ENCODE data around the gene PFDN4. TPM values are rescaled to one million over a fixed set of nuclear protein-coding genes. Genes with fewer than 3 reads are reported as not detected.

Gene PFDN4
- total RNA-seq, 1 donor from 2014 or later: 26.8 TPM

DNA sequence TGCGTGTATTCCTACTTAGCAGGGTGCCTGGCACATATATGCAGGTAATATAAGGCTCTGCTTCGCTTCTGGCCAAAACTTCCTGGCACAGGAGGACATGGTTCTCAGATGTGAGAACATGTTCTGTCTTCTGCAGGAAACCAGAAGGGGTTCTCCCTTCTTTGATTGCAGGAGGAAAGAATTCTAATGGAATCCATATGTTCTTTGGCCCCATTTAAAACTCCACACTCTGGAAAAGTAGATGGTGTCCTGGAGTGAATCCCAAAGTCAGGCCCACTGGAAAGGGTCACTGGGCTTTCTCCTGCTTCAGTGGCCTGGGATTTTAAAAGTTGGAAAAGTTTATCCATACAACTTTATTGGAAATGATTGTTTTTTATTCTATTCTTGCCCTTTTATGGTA is 17.7 kb upstream of the PFDN4 start:
- peaks cover under 1% of the 10 kb centered on the region for H3K4me1 Mint-ChIP-seq (ENCODE audit: low read depth)
- TF ChIP-seq, protein P1, sequence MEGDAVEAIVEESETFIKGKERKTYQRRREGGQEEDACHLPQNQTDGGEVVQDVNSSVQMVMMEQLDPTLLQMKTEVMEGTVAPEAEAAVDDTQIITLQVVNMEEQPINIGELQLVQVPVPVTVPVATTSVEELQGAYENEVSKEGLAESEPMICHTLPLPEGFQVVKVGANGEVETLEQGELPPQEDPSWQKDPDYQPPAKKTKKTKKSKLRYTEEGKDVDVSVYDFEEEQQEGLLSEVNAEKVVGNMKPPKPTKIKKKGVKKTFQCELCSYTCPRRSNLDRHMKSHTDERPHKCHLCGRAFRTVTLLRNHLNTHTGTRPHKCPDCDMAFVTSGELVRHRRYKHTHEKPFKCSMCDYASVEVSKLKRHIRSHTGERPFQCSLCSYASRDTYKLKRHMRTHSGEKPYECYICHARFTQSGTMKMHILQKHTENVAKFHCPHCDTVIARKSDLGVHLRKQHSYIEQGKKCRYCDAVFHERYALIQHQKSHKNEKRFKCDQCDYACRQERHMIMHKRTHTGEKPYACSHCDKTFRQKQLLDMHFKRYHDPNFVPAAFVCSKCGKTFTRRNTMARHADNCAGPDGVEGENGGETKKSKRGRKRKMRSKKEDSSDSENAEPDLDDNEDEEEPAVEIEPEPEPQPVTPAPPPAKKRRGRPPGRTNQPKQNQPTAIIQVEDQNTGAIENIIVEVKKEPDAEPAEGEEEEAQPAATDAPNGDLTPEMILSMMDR (IDR thresholded peaks at IDR 0.05; ENCODE audit: unreplicated experiment): no peak
- no peak overlapping the region for H3K4me3 Mint-ChIP-seq (ENCODE audit: low read depth)
- H3K36me3 Mint-ChIP-seq (ENCODE audit: insufficient read depth): no peaks in the 10 kb centered on the region
- DNase-seq (ENCODE audit: low spot score, unreplicated experiment): no peak
- no peak overlapping the region for H3K27ac Mint-ChIP-seq
- H3K27me3 Mint-ChIP-seq: peaks cover 10% of the 10 kb centered on the region
- H3K9me3 Mint-ChIP-seq (ENCODE audit: low read depth): no peaks in the 10 kb centered on the region

DNA sequence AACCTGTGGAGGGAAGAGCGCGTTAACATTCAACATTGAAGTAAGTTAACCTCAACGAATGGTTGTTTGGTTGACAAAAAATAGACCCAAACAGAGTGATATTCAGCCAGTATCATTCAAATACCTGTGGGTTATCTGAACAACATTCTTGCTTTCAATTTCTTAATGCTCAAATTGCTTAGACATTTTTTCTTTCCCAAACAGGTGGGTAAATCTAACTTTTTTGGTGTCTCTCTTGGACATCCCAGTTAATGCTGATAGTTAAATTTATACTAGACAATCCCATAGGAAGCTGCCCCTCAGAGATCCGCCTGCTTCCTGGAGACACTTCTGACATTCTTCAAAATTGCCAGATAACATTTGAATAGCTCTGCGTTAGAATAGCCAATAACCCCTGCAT is 14.1 kb upstream of the PFDN4 start:
- H3K27ac Mint-ChIP-seq: no peak overlapping the region
- no peak for DNase-seq (ENCODE audit: low spot score, unreplicated experiment)
- TF ChIP-seq, protein P1 (IDR thresholded peaks at IDR 0.05; ENCODE audit: unreplicated experiment): no peak
- no peaks in the 10 kb centered on the region for H3K36me3 Mint-ChIP-seq (ENCODE audit: insufficient read depth)
- no peak overlapping the region for H3K4me3 Mint-ChIP-seq (ENCODE audit: low read depth)
- H3K9me3 Mint-ChIP-seq (ENCODE audit: low read depth): no peaks in the 10 kb centered on the region
- H3K4me1 Mint-ChIP-seq (ENCODE audit: low read depth): no peaks in the 10 kb centered on the region
- H3K27me3 Mint-ChIP-seq: peaks cover 6% of the 10 kb centered on the region

DNA sequence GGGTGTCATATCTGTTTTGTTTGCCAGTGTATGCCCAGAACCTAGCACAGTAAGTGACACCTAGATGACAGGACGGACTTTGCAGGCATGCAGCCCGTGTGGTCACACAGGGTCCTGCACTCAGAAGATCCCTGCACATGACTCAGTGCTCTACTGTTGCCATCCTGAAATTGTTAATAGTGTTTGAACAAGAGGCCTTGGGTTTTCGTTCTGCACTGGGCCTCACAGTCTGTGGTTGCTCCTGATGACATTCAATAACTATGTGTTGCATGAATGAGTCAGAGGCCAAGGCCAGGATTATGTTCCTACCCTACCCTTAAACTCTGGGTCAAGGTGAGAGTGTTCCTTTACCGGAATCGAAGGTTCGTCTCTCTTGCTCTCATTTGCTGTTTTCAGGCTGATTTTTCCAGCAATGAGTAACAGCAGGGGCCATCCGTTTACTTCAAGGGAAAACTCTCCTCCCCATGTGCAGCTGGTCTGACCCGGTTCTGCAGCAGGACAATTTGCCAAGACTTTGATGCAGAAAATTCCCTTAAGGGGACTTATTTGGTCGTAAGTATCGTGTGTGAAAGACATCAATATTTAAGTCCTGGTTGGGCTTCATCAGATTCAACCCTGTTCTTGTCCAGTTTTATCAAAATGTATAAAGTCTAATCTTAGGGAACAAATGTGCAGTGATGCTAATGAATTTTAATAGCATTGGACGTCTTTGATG is 13.0 kb upstream of the PFDN4 start:
- DNase-seq (ENCODE audit: low spot score, unreplicated experiment): no peak
- Mint-ChIP-seq H3K27me3 (peaks cover 2% of the 10 kb centered on the region), H3K36me3 (ENCODE audit: insufficient read depth) (no peaks in the 10 kb centered on the region), H3K27ac (no peak overlapping the region), H3K9me3 (ENCODE audit: low read depth) (no peaks in the 10 kb centered on the region), H3K4me1 (ENCODE audit: low read depth) (no peaks in the 10 kb centered on the region), H3K4me3 (ENCODE audit: low read depth) (no peak overlapping the region)
- TF ChIP-seq, protein P1 (IDR thresholded peaks at IDR 0.05; ENCODE audit: unreplicated experiment): peak; percentile 32

DNA sequence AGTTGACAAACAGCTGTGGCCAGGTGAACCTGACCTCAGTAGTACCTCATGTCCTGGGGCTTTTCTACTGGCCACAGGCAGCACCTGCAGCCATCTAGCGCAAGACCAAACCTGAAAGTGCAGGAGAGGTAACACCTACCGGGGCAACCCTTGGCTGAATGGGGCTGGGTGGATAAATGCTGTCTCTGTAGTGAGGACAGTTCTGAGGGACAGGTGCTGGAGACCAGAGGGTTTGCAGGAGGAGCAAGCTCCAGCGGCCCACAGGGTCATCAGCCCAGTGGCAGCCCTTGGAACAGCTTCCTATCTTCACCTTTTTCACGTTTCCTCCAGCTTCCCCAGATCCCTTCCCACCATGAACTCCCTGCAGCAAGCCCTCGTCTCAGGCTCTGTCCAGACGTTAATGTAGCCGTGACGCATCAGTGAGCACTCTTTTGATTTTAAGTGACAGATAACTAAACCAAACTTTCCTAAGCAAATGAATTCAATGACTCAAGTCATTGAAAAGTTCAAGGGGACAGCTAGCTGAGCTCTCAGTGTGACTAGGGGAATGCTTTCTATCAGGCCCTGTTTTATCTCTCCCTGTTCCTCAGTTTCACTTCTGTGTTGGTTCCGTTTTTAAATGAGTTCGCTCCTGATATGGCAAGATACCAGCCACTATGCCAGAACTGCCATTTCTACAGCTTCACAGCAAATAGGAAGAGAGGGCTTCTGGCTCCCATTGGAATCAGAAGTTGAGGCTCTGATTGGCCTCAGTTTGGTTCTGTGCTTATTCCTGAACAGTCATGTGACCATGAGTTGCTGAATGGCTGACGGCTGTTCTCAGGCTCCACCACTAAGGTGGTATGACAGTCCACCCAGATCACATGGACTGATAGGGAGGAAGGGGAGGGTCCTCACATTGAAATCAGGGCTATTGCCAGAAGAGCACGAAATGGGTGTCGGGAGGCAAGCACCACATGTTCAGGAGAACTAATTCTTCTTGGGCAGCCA is 12.1 kb upstream of the PFDN4 start:
- no peaks in the 10 kb centered on the region for H3K9me3 Mint-ChIP-seq (ENCODE audit: low read depth)
- no peak for DNase-seq (ENCODE audit: low spot score, unreplicated experiment)
- no peaks in the 10 kb centered on the region for H3K36me3 Mint-ChIP-seq (ENCODE audit: insufficient read depth)
- H3K27ac Mint-ChIP-seq: no peak overlapping the region
- H3K27me3 Mint-ChIP-seq: peaks cover 2% of the 10 kb centered on the region
- H3K4me1 Mint-ChIP-seq (ENCODE audit: low read depth): no peaks in the 10 kb centered on the region
- TF ChIP-seq, protein P1 (IDR thresholded peaks at IDR 0.05; ENCODE audit: unreplicated experiment): no peak
- no peak overlapping the region for H3K4me3 Mint-ChIP-seq (ENCODE audit: low read depth)
